ENCODE results near the gene PCDH8. TPM values are rescaled to one million over a fixed set of nuclear protein-coding genes. Genes with fewer than 3 reads are reported as not detected.

Gene PCDH8, protein sequence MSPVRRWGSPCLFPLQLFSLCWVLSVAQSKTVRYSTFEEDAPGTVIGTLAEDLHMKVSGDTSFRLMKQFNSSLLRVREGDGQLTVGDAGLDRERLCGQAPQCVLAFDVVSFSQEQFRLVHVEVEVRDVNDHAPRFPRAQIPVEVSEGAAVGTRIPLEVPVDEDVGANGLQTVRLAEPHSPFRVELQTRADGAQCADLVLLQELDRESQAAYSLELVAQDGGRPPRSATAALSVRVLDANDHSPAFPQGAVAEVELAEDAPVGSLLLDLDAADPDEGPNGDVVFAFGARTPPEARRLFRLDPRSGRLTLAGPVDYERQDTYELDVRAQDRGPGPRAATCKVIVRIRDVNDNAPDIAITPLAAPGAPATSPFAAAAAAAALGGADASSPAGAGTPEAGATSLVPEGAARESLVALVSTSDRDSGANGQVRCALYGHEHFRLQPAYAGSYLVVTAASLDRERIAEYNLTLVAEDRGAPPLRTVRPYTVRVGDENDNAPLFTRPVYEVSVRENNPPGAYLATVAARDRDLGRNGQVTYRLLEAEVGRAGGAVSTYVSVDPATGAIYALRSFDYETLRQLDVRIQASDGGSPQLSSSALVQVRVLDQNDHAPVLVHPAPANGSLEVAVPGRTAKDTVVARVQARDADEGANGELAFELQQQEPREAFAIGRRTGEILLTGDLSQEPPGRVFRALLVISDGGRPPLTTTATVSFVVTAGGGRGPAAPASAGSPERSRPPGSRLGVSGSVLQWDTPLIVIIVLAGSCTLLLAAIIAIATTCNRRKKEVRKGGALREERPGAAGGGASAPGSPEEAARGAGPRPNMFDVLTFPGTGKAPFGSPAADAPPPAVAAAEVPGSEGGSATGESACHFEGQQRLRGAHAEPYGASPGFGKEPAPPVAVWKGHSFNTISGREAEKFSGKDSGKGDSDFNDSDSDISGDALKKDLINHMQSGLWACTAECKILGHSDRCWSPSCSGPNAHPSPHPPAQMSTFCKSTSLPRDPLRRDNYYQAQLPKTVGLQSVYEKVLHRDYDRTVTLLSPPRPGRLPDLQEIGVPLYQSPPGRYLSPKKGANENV
- not detected in 2 replicates for total RNA-seq

DNA sequence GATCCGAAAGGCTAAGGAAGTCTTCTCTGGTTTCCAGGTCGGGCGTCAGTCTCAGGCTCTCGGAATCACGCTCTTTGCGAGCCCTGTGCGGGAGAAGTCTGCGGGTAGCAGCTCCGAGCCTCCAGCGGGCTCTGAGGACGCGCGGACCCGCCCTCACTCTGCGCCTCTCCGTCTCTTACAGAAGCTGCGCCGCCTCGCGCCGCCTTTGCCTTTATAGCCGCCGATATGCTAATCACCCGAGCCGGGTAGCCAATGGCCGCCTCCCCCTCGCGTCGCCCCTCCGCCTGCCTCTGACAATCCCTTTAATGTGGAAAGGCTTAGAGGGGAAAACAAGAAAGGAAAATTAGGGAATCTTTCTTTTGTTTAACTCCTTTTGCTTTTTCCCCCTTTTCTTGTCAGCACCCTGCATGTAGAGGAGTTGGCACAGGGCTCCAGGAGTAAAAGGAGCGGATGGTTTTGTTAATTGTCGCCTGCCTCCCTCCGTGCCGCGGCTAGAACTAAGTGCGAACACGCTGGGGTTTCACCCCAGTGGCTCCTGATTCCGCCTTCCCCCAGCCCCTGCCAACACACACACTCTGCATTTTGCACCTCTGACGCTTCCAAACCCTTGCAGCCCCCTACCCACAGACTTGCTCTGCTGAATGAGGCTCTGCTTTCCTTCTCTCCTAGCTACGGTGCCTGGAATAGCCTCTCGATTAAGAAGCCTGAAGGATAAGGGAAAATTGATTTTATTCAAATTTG is at the start of gene PCDH8:
TSS of gene PCDH8 (minus strand) at position 186 of the 741 bp plus-strand sequence. CDS start 204 bp downstream, outside the sequence.
- peak in 1 of 2 donors; percentile 17 for DNase-seq (ENCODE audit: low read depth in 2 of 2)

DNA sequence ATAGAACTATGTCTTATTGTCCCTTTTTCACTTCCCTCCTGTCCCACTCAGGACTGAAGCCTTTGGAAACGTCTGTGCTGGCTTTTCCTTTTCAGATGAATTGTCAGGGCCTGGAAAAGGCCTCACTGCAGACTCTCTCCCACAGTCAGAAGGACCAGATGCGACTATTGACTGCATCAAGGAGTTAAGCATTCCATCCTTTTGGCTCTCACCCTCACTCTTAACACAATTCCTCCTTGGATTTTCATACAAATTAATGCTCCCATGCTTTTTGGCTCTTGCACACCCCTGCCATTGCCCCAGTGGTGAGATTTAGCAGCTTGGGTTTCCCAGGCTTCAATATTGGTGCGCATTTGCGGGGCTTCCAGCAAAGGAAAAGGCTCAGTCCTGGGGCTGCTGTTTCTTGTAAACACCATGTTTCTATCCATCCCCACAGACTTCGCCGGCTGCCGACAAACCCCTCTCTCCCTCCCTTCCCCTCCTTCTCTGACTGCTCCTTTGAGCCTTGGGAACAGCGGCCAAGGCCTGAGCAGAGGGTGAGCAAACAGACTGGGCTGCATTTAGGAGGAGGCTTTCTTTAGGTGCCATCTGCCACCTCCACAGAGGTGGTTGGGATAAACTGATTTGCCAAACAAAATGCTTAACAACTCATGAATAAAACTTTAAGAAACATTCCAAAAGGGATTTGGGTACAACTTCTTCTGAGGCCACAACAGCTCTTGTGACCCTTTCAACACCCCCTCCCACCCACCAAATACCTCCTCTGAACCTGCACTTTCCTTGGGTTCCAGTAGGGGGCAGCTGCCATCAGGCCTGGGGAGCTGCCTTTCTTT is 48.6 kb upstream of the PCDH8 start:
- no peak for DNase-seq (ENCODE audit: low read depth in 2 of 2)

DNA sequence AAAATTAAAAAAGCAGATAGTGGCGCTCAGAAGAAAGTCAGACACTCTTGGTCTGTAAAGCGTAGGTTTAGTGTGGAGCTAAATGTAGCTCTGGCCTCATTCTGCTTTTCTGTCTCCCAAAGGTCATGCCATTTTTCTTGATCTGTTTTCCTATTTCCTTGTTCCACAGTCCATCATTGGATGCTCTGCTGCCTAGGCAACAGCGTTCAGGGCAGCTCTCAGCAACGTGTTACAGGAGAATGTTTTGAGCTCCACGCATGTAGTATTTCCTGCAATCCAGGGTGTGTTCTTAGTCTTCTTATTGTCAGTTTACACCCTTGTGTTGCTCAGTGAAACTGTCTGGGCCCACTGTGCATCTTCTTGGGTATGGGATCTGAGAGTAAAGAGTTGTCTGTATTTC is 46.0 kb upstream of the PCDH8 start:
- no peak for DNase-seq (ENCODE audit: low read depth in 2 of 2)

DNA sequence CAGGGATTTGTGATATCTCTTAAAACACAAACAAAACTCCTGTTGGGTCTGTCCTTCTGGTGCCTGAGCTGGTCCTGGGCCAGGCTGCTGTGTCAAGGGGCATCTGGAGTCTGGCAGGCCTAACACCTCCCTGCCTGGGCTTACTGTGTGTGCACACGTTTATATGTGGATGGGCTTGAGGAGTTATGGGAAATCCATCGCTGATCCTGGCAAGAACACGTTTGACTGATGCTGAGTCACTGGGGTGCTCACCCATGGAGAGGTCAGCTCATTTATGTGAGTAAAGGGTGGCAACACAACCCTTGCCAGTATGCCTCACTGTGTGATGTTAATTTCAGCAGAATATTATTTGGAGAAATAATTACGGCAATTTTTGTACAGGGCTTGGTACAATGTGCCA is 44.5 kb upstream of the PCDH8 start:
- no peak for DNase-seq (ENCODE audit: low read depth in 2 of 2)

DNA sequence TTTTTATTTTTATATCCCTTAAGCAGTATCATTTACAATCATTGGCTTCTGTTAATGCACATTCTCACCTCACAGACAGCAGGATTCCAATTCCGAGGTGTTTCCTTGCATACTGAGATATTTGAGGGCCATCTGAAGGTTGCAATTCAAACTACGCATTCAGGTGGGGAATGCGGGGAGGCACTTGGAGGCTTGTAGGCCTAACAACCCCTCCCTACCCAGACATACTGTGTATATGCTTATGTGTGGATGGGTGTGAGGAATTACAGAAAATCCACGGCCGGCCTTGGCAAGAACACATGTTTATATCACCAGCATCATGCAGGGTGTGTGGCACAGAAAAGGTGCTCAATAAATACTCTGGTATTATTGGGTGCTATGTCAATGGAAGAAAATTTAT is 43.3 kb upstream of the PCDH8 start:
- DNase-seq (ENCODE audit: low read depth in 2 of 2): no peak

DNA sequence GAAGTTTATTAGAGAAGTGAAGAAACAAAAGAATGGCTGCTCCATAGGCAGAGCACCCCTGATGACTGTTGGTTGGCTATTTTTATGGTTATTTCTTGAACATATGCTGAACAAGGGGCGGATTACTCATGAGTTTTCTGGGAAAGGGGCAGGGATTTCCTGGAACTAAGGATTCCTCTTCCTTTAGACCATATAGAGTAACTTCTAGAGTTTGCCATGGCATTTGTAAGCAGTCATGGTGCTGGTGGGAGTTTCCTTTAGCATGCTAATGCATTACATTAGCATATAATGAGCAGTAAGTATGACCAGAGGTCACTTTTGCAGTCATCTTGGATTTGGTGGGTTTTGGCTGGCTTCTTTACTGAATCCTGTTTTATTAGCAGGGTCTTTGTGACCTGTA is 38.7 kb upstream of the PCDH8 start:
- no peak for DNase-seq (ENCODE audit: low read depth in 2 of 2)

DNA sequence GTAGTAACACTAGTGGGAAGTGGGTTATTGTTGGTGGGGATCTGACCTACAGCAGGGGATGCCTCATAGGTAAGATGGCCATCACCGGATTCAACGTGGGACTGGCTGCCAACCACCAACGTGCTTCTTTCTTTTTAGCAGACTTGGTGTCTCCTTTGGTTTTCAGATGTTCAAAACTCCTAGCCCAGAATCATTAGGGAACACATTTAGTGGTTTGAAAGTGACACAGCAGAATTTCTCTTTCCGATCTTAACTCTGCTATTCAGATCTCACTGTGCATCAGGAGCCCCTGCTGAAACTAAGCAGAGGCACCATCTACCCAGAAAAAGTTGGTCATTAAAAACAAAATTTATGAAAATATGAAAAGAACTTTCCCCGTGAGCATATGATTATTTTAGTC is 36.7 kb upstream of the PCDH8 start:
- DNase-seq (ENCODE audit: low read depth in 2 of 2): no peak

DNA sequence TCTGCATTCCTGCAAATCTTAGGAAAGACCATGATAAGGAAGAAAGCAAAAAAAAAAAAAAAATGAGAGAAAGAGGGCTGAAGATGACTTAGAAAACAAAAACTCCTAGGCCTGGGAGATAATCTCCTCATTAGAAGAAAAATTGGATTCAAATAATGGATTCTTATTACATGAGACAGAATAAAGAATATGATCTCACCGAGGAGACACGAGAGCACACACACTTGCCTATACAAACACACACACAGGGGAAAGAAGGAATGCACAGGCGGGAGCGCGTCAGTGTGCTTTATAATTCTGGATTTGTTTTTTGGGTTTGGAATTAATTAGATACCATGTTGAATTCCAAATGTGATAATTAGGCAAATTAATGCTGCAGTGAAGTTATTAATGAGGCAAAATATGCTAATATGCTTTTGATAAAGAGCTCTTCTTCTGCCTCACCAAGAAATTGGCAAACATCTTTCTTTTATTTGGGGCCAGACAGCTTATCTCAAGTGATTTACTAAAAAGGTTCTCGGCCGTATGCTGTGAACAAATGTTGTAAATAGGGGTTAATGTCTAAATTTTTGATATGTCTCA is 36.1 kb upstream of the PCDH8 start:
- no peak for DNase-seq (ENCODE audit: low read depth in 2 of 2)

DNA sequence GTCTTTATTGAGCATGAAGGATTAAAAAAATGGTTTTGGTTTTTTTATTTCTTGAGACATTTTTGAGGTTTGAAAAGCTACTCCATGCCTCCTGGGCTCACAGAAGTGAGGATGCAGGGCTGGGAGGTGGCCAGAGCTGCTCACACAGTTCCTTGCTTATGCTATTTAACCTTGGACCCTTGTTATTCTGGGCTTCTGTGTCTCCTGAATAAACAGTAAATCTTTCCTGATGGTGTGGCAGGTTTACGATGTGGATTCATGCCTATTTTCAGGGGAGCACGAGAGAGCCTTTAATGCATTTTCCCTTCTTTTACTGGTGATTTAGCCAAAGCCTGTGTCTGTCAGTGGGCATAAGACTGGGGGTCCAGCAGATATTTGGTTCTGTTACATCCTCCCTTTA is 34.3 kb upstream of the PCDH8 start:
- DNase-seq (ENCODE audit: low read depth in 2 of 2): no peak

DNA sequence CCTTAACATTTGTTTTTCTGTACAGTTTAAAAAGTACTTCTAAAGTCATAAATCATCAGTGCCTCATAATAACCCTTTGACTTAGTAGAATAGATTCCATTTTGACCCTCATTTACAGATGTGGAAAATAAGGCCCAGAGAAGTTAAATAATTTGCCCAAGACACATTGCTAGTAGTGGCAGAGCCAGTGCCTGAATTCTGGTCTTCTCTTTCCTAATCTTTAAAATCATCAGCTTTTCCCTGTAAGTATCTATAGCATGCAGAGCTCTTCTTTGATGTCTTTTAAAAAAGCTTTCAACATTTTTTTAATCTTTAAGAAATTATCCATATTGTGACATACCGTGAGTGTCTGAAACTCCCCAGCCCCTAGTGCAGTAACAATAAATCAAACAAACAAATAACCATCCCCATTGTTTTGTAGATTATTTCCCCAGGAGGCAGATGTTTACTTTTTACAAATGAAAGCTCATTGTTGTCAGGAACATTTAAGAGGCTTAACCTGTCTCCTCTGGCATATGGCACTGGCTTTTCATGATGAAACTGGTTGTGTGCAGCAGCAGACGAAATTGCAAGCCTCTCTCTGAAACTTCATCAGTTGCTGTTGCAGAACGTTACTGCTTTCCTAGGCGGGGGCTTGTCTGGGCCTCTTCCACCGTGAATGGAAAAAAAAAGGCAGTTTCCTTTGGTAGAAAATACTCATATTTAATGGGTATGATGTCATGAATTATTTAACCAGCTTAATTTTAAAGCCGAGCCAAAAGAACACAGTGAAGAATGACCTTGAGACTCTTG is 31.7 kb upstream of the PCDH8 start:
- no peak for DNase-seq (ENCODE audit: low read depth in 2 of 2)

DNA sequence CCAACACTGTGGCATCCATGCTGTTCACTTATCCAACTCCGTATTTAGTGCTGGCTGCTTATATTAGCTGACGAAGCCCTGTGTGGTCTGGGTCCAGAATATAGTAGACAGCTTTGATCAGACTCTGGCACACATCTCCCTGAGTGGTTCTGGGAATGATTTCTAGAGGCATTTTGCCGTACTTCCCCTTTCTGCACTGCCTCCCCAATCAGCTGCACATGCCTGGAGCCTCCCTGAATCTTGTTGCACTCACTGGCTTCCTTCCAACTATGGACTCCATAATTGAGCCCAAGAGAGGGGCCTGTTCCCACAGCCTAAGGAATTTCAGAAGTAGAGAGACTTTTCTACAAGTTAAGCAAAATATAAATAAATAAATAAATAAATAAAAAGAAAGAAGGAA is 30.4 kb upstream of the PCDH8 start:
- no peak for DNase-seq (ENCODE audit: low read depth in 2 of 2)

DNA sequence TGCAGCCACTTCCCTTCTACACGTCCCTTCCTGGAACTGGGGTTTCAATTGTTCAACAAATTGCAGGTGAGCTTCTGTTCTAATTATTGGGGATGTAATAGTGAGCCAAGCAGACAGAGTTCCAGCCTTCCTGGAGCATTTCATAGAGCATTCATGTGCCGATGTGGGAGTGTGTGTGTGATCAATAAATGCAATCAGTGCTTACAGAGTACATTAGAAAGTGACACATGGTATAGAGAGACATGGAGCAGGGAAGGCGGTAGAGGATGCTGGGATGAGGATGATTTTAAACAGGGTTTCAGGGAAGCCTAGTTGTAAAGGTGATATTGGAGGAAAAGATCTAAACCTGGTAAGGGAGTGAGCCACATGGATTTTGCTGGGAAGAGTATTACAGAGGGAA is 21.7 kb upstream of the PCDH8 start:
- no peak for DNase-seq (ENCODE audit: low read depth in 2 of 2)

DNA sequence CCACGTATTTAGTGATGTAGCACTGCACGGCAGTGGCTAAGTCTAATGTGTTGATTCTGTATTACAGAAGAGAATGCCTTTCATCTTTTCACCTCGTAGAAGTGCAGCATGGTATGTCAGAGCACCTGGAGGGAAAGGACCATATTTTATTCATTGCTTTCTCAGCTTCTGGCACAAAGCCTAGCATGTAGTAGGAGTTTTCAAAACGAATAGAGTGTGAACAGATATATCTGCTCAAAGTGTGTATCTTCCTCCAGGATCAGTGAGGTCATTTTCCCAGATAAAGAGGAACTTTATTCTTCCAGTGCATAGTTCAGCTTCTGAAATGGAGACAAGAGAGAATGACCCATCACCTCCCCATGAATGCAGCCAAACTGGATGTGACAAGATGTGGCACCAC is 21.2 kb upstream of the PCDH8 start:
- no peak for DNase-seq (ENCODE audit: low read depth in 2 of 2)

DNA sequence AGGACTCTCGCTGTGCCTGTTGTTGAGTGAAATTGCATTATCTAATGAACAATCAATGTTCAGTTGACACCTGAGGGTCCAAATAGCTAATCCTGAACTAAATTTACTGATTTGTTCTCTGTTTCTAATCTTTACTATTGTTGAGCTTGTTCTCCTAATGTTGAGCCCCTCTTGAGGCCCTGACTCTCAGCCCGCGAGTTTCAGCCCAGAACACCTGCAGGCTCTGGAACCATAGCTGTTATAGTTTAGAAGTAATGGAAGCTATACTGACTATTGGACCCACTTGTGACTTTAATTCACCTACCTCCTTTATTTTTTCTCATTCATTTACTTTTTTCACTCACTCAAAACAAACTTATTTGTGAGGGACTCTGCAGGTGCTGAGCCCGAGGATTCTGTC is 20.6 kb upstream of the PCDH8 start:
- no peak for DNase-seq (ENCODE audit: low read depth in 2 of 2)

DNA sequence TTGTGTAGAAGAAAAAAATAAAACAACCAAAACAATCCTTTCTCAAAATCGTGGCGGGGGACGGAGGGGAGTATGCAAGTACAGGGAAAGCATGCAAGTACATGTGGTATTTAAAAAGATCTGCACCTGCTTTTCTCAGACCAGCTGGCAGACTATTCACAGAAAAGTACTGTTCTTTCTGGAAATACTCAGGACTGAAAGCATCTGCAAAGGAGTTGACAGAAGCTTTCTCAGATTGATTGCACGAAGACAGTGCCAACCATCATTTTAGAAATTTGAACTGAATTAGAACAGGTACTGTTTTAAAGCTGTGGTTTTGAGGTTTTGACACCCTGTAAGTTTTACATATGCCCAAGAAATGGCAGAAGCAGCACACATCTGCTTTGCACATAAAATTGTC is 19.8 kb upstream of the PCDH8 start:
- no peak for DNase-seq (ENCODE audit: low read depth in 2 of 2)

DNA sequence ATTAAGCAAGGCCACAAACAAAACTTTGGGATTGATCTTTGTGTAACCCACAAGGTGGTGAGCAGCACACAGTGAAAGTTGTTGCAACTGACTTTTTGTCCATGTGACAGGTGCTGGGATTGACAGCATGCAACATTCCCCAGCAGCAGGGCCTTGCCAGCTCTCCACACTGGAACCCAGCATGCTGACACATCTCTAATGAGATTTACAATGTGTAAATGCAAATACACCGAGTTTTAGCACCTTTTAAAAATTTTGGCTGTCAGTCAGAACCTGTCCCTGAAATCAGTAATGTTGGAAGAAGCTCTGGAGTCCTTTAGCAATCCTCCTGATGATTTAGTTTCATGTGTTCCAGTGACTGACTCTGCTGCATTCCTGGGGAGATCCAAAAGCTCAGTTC is 16.5 kb upstream of the PCDH8 start:
- DNase-seq (ENCODE audit: low read depth in 2 of 2): no peak

DNA sequence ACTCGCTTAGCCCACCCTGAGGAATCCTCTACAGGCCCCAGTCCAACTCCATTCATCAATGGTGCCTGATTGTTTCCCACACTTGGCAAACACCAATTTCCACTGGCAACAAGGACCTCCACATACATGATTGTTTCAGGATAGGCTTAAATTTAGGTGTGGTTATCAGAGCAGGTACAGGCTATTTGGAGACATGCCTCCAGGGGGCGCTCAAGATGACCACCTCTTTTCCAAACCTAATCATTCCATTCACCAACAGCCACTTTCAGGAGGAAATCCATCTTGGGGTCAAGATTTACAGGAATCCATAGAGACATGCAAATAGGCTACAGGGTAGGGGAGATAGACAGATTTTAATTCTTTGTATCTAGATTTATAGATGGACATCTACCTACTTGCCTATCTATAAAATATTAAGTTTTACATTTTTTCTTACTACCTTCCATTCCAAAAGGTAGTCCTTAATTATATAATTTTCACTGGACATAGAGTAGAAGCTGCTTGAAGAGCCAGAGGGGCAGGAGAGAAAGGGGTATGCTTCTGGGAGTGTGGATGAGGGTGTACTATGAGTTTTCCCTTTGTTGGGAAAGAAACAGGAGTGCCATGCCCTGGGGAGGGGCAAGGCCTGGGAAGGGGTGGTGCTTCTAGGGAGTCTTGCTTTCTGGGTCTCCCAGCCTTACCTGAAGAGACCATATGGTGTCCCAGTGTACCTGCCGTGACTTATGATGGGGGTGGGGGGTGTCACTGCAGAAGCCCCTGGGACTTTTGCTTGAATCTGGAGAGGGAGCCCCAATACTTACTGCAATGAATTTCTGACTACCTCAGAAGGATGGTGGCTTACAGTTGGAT is 14.1 kb upstream of the PCDH8 start:
- DNase-seq (ENCODE audit: low read depth in 2 of 2): peak in 1 of 2 donors; percentile 26

DNA sequence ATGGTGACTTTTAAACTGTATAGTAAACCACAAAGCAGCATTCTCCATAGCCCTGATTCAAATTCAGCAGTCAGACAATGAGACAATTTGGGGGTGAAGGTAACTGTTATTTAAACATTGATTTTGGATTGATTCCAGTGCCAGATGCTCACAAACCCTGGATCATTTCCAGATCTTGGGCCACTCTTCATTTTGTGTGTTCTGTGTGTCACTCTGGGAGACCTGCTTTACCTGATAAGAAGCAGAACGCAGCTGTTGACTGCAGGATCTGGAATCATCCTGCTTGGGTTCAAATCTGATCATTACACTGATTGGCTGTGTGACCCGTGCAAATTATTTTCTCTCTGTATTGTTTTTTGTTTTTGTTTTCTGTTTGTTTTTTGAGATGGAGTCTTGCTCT is 4.0 kb upstream of the PCDH8 start:
- no peak for DNase-seq (ENCODE audit: low read depth in 2 of 2)

Measured in dermis microvascular lymphatic vessel endothelial cell (primary cell).